Prostate gland (tissue), 2 donors: Measurements from ENCODE around the gene PRICKLE2.

Experiments used
- CTCF ChIP-seq, 4 experiments: fragments of 200-600 bp in 2 of 4; fragments of 450-650 bp in 2 of 4; sonication (generic) in 2 of 4; IDR thresholded peaks; 1 replicate in 3 of 4; 2 replicates in 1 of 4; pipeline ENCODE4 v1.5.1; 2016 to 2019; ENCODE audit warnings: antibody characterized with exemption in 4 of 4, mild to moderate bottlenecking in 2 of 4, moderate library complexity in 2 of 4
- POLR2A ChIP-seq: fragments of 450-650 bp; IDR thresholded peaks from one replicate; pipeline ENCODE4 v1.6.1; 2016; ENCODE audit warnings: antibody characterized with exemption, mild to moderate bottlenecking
- POLR2AphosphoS5 ChIP-seq: sonication (generic); formaldehyde crosslinking; IDR thresholded peaks from one replicate; pipeline ENCODE4 v1.6.1; 2017; ENCODE audit warnings: antibody characterized with exemption

DNA sequence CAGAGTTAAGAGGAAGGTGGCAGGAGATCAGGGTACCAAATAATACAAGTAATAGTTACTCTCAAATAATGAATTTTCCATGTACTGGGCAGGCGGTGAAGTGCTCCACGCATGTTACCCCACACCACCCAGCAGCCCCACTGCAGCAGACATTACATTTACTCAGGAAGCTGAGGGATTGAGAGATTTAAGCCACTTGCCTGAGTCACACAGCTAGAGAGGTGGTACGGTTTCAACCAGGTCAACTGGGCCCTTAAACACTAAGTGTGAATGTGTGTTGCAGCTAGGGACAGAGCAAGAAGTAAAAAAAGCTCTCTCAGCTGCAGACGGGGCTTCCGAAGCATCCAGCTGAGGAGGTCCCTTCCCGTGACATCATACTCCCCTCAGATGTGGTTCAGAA, 91.3 kb downstream of the PRICKLE2 start:
- TF ChIP-seq CTCF (IDR thresholded peaks at IDR 0.05) (no peak), POLR2A (no peak), POLR2AphosphoS5 (no peak)
